GM18498 (cell line): ENCODE measurements around the gene CARHSP1.
"Not testable (repeated sequence)": the region's sequence is repeated elsewhere in the genome, so short reads cannot be mapped to it uniquely, and the experiment has no call there.

Source experiments
- ATAC-seq: cut with Tn5 transposase; IDR thresholded peaks from one replicate; pipeline ENCODE4 v1.9.1; 2021; ENCODE audit warnings: mild to moderate bottlenecking, moderate library complexity; ENCODE audit not compliant: unreplicated experiment

Gene CARHSP1

GRCh38 chr16:8836797-8837196, 32.0 kb downstream of the CARHSP1 start:
- ATAC-seq, result not testable (repeated sequence)

- no peak for ATAC-seq
Measured at GRCh38 chr16:8832717-8833105, 36.1 kb downstream of the CARHSP1 start.

GRCh38 chr16:8831871-8832716, 36.7 kb downstream of the CARHSP1 start:
- ATAC-seq, result no peak

- no peak for ATAC-seq
Measured at GRCh38 chr16:8831450-8831849, 37.4 kb downstream of the CARHSP1 start.

GRCh38 chr16:8828541-8829165, 40.2 kb downstream of the CARHSP1 start:
- no peak for ATAC-seq

- no peak for ATAC-seq
Measured at GRCh38 chr16:8826278-8826879, 42.4 kb downstream of the CARHSP1 start.

- ATAC-seq, result no peak
Measured at GRCh38 chr16:8822403-8822802, 46.4 kb downstream of the CARHSP1 start.

- no peak for ATAC-seq
Measured at GRCh38 chr16:8819411-8820034, 49.3 kb downstream of the CARHSP1 start.

- peak; percentile 81 for ATAC-seq
Measured at GRCh38 chr16:8818504-8819270, 50.1 kb downstream of the CARHSP1 start.

GRCh38 chr16:8816967-8817655, 51.7 kb downstream of the CARHSP1 start:
- ATAC-seq, result no peak

- no peak for ATAC-seq
Measured at GRCh38 chr16:8814095-8814806, 54.6 kb downstream of the CARHSP1 start.

- no peak for ATAC-seq
Measured at GRCh38 chr16:8812162-8812843, 56.5 kb downstream of the CARHSP1 start.

GRCh38 chr16:8808613-8809353, 60.0 kb downstream of the CARHSP1 start:
- ATAC-seq, result no peak

- no peak for ATAC-seq
Measured at GRCh38 chr16:8808009-8808408, 60.8 kb downstream of the CARHSP1 start.

- no peak for ATAC-seq
Measured at GRCh38 chr16:8807189-8807588, 61.6 kb downstream of the CARHSP1 start.

GRCh38 chr16:8806272-8806983, 62.4 kb downstream of the CARHSP1 start:
- ATAC-seq, result no peak

GRCh38 chr16:8804313-8804712, 64.5 kb downstream of the CARHSP1 start:
- no peak for ATAC-seq

GRCh38 chr16:8803733-8804132, 65.1 kb downstream of the CARHSP1 start:
- ATAC-seq, result not testable (repeated sequence)
